NCI-H82 treated with DMSO at 0.1 percent for 48 hours (cell line): Measurements from ENCODE around the gene NT5C3B.
"Not testable (repeated sequence)": the region's sequence is repeated elsewhere in the genome, so short reads cannot be mapped to it uniquely, and the experiment has no call there.

Experiments used
- DNase-seq: peaks from one replicate; lab custom pipeline; 2025; ENCODE audit not compliant: unreplicated experiment; lab: John Stamatoyannopoulos, UW

NT5C3B gene

DNA sequence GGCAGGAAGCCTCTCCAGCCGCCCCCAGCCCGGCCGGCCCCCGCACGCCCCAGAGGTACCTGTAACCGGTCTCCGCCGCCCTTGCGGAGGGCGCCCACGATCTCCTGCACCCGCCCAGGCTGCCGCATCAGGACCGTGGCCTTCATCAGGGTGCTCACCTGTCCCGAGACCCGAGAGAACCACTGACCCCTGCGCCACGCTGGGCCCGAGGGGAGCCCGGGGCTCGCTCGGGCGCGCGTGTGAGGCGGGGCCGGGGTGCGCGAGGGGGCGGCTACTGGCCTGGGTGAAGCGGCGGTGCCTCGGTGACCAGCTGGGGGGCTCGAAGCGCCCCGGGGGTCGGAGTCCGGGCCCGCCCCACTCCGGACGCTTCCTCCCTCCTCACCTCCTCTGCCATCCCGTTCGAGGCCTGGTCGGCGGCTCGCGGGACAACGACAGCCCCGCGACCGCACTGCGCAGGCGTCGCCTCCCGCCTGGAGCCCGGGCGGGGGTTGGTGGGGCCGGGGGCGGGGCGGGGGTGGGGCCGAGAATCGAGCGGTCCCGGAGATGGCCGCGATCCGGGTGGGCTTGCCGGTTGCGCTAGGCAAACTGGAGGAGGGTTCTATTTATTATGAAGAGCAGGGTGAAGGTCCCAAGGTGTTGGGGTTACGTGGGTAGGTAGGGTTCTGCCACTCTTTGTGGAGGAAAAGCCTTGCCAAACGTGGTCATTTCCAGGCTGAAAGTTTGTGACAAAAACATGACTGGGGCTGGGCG lies at the start of gene NT5C3B:
Gene NT5C3B, minus strand, starts transcription at position 433 of the 750 bp plus-strand sequence. Its CDS starts 39 bp downstream, at position 394.
- no peak for DNase-seq

DNA sequence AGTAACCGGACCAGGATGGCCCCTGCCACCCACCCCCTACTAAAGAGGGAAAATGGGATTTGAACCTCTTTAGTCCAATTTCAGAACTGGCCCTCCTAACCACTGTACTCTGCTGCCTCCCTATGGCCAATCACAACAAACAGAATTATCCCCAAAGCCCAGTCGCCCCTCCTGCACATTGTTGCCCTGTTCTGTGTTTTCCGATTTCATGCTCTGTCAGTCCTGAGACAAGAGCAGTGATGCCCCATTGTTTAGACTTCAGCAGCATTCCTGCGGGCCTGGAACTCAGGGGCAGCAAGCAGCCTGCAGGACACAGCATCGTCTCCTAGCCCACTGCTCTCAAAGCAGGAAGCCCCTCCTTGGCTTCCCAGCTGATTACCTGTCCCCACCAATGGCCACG lies 49.7 kb upstream of the NT5C3B start:
- no peak for DNase-seq

- DNase-seq = peak; percentile 28
Measured at GRCh38 chr17:41882756-41883155, 46.7 kb upstream of the NT5C3B start.

DNA sequence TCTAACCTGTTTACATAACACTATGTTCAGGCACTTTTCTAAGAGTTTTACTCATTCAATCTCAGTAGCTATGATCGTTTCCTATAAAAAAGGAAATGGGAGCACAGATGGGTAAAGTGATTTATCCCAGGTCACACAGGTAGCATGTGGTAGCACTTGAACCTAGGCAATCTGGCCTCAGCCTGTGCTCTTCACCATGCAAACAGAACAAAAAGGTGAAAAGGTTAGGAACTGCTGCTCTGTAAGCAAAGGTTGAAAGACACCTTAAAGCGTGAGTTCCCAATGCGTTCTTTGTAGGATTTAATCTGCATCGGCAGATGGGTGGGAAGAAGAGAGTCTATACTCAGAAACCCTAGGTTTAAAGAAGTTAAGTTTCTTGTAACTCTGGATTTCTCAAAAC lies 44.1 kb upstream of the NT5C3B start:
- DNase-seq = no peak

DNA sequence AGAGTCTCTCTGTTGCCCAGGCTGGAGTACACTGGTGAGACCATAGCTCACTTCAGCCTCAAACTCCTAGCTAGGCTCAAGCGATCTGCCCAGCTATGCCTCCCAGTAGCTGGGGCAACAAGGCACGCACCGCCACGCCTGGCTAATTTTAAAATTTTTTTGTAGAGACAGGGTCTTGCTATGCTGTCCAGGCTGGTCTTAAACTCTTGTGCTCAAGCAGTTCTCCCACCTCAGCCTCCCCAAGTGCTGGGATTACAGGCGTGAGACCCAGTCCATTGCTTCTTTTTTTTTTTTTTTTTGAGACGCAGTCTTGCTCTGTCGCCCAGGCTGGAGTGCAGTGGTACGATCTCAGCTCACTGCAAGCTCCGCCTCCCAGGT lies 38.2 kb upstream of the NT5C3B start:
- DNase-seq = not testable (repeated sequence)

GRCh38 chr17:41873559-41874292 lies 37.7 kb upstream of the NT5C3B start:
- DNase-seq = no peak

DNA sequence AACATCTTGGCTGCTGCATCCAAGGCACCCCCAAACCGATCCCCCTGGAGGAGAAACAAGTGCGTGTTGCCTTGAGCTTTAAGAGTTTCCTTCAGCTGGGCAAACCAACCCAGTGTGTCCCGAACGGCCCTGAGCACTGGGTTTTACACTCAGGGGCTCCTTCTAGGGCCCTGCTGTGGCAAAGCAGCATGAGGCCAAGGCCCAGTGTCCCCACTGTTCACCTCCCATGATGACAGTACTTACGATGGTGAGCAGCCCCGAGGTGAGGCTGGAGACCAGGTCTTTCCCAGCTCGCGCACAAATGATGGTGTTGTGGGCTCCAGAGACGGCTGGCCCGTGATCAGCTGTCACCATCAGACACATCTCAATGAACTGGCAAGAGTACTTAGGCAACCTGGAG lies 35.8 kb upstream of the NT5C3B start:
- DNase-seq = no peak

- DNase-seq = no peak
Measured at GRCh38 chr17:41870627-41871026, 34.6 kb upstream of the NT5C3B start.

DNA sequence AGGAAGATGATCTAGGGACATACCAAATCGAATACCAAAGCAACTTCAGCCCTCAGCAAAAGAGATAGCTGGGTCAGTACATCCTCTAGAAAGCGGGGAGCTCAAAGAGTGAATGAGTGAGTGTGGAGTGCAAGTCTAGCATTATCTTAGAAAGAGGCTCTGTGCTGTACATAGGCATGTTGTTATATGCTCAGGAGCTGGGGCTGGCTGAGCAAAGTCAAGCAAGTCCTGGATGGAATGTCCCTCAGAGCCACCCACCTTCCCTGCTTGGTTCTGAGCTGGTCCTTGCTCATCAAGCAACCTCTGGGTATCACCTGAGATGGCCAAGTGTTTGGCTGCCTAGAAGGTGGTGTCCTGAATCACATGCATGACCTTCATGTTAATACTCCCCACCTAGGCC lies 34.1 kb upstream of the NT5C3B start:
- no peak for DNase-seq

- no peak for DNase-seq
Measured at GRCh38 chr17:41869426-41869825, 33.4 kb upstream of the NT5C3B start.

GRCh38 chr17:41868568-41868967 lies 32.5 kb upstream of the NT5C3B start:
- no peak for DNase-seq

DNA sequence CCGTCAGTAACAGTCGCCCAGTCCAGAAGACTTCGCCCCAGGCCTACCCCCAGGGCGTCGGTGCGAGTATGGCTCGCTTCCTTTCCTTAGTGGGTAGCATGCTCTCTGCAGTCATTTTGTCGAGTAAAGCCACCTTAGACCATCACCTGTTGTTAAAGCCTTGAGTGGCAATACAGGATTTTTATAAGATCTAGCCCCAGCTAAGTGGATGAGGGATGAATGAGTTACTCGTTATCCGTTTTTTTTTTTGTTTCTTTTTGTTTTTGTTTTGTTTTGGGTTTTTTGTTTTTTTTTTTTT lies 29.5 kb upstream of the NT5C3B start:
- no peak for DNase-seq

DNA sequence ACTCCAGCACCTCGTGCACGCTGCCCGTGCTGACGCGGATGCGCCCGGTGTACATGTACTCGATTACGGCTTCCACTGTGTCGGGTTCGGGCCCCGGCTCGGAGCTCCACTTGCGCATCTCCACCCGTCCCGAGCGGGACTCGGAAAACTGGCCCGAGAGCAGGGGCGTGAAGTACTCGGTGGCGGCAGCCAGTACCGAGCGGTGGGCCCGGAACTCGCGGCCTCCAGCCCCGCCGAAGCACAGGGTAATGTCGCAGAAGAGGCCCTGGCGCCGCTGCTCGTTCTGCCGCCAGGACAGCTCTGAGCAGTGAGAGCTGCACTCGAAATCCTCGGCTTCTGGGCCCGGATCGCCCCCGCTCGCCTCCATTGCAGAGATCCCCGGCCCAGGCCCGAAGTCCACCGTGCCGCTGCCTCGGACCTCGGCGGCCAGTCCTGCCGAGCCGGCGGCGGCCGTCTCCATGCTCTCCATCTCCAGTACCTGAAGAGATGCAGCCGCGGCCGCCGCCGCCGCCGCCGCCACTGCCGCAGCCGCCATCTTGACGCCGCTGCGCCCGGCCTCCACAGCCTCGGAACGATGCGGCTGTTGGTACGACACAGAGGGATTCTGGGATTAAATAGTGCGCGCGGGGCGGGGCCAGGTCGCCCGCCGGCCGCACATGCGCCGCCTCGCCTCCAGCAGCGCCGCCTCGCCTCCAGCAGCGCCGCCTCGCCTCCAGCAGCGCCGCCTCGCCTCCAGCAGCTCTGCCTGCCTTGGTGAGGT lies 29.0 kb upstream of the NT5C3B start, which contains the start of gene KLHL11:
Gene KLHL11, minus strand, starts transcription at position 588 of the 760 bp plus-strand sequence. Its CDS starts 53 bp downstream, at position 535.
- peak; percentile 81 for DNase-seq

GRCh38 chr17:41864498-41864835 lies 28.4 kb upstream of the NT5C3B start:
- no peak for DNase-seq

DNA sequence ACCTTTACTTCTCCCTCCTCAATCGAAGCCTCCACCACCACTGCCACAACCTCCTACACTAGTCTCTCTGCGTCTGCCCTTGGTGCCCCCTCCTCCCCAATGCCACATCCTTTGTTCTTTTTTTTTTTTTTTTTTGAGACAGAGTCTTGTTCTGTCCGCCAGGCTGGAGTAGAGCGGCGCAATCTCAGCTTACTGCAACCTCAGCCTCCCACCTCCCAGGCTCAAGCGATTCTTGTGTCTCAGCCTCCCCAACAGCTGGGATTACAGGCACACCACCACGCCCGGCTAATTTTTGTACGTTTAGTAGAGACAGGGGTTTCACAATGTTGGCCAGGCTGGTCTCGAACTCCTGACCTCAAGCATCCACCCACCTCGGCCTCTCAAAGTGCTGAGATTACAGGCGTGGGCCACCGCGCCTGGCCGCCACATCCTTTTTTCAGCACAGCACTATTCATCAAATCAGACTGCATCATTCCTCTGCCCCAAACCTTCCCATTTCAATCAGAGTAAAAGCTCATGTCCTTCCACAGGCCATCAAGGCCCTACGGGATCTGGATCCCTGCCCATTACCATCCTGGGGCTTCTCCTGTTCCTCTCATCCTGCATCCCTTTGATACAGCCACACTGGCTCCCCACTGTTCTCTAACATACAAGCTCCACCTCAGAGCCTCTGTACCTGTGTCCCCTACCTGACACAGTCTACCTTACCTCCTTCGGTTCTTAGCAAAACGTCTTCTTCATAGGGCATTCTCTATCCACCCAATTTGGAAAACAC lies 27.2 kb upstream of the NT5C3B start:
- no peak for DNase-seq

- peak; percentile 65 for DNase-seq
Measured at GRCh38 chr17:41860254-41860931, 24.4 kb upstream of the NT5C3B start.

- DNase-seq = not testable (repeated sequence)
Measured at GRCh38 chr17:41851382-41851781, 15.3 kb upstream of the NT5C3B start.

GRCh38 chr17:41849251-41849990 lies 13.4 kb upstream of the NT5C3B start:
- DNase-seq = no peak

GRCh38 chr17:41848788-41849187 lies 12.8 kb upstream of the NT5C3B start:
- no peak for DNase-seq

DNA sequence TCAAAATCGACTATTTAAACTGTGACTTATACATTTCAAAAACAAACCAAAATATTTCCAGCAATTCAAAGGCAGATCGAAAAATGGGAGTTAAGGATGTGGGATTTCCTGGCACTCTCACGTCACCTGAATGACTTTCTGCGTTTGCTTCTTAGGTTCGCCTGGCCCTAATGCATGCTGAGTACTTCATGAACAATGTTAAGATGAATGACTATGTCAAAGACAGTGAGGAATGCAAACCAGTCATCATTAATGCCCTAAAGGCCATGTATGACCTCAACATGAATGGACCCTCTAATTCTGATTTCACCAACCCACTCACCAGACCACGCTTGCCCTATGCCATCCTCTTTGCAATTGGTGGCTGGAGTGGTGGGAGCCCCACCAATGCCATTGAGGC lies 8.9 kb upstream of the NT5C3B start:
- no peak for DNase-seq
